Mesenteric fat pad (tissue), 1 donor: Measurements from ENCODE around the gene NKPD1. TPM values are rescaled to one million over a fixed set of nuclear protein-coding genes. Genes with fewer than 3 reads are reported as not detected.

Source experiments
- DNase-seq: peaks from one replicate; pipeline ENCODE4 v3.0.0-alpha.2; 2020; ENCODE audit warnings: low spot score
- long read RNA-seq: library from polyadenylated mRNA; unstranded; transcript quantifications from one replicate; pipeline ENCODE4 v2.0.0, GENCODE V29; 2020
- total RNA-seq: library from RNA; stranded (reverse); fragmentation: NEBNext Ultra II Directional; extraction: Animal tissue kit (Norgen Biotek cat#: 25700); gene quantifications from one replicate; pipeline ENCODE4 v1.2.1, GENCODE V29; 2021
- donor health status: DM: yes; HTN: yes; CAD: no.

Gene NKPD1, protein sequence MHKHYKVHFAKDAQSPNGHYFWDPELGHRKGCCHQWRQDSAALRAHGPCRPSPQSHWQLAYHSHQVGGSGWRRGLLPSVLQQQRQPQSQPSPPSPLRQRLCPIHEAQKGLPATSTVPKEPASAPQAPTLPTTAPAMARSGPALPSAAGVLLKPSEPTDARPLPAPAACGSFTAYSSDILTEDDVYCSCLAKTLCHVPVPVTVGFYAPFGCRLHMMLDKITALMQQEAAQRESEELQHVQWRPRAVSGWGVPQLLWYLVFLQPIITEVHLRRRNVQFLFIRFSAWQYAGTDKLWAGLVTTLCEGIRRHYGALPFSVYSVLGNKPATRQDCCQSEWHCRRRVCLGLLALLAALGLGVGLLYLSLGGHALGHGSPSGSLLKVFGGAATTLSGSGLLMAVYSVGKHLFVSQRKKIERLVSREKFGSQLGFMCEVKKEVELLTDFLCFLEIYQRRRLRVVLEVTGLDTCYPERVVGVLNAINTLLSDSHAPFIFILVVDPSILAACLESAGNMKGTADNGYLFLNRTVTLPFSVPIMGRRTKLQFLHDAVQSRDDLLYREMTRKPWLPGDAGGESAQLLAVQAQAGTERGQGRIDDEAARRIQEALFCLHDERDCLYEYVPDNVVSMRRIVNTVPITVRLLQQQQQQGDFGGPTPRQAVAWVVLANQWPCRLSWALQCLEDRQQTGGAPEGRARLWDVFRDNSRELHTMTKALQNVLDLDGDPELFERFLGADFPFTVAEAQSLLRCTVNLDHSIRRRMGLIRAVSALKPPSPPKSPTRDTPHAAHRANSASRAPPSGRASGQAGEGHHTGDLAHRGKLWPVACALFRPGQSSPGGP
- not detected for total RNA-seq
- long read RNA-seq, partial matches to known transcripts = 0 of 1 reads
- long read RNA-seq, other reads (novel, unspliced or antisense) = 1 of 1 reads

DNA sequence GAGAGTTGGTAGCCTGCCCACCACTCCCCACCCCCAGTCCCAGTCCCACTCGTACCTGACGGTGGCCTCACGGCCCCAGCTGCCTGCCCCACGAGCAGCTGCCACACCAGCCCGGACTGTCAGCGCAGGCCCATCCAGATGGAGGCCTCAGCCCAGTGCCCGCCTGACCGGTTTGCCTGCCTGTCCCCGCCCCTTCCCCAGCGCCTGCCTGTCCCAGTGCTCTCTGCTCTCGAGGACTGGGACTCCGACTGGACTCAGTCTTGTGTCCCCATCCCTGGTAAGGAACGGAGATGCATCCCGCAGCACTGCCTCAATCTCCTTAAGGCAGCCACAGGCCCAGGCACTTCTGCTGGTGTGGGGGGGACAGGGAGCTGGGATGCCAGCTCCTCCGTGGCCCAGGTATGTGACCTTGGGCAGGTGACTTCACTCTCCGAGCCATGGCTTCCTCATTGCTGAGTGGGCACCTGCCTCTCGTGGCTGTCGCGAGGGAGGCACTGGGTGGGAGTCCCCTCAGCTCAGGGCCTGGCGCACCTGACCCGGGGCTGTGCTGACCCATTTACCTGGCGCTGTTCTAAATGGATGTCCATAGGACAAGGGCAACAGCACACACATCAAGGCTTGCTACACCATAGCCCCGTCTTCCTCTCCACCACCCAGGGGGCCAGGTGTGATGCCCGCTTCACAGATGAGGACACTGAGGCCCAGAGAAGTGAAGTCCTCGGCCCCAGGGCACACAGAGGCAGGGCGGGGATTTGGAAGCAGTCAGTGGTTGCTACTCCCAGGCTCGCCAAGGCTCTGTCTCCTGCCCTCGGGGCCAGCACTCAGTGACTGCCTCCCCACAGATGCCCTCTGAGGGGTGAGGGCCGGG, at the start of gene NKPD1:
Gene NKPD1 (minus strand): TSS at position 113 of the 868 bp plus-strand sequence. CDS start 832 bp downstream, outside the sequence.
- DNase-seq = no peak

DNA sequence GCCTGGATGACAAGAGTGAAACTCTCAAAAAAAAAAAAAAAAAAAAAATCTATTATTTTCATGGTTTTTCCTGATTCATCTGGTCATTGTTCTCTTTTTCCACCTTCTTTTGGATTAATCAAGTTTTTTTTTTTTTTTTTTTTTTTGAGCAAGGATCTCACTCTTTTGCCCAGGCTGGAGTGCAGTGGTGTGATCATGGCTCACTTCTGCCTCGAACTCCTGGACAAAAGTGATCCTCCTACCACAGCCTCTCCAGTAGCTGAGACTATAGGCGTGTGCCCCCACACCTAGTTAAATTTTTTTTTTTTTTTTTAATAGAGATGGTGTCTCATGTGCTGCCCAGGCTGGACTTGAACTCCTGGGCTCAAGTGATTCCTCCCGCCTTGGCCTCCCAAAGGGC, 45.5 kb upstream of the NKPD1 start:
- DNase-seq = no peak

DNA sequence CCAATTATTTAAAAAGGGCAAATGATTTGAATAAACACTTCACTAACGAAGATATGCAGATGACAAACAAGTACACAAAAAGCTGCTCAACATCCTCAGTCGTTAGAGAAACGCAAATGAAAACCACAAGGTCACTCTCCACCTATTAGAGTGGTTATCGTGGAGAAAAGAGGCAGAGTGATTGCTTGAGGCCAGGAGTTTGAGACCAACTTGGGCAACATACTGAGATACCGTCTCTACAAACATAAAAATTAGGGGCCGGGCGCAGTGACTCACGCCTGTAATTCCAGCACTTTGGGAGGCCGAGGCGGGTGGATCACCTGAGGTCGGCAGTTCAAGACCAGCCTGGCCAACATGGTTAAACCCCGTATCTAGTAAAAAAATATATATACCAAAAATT, 45.0 kb upstream of the NKPD1 start:
- DNase-seq = no peak

DNA sequence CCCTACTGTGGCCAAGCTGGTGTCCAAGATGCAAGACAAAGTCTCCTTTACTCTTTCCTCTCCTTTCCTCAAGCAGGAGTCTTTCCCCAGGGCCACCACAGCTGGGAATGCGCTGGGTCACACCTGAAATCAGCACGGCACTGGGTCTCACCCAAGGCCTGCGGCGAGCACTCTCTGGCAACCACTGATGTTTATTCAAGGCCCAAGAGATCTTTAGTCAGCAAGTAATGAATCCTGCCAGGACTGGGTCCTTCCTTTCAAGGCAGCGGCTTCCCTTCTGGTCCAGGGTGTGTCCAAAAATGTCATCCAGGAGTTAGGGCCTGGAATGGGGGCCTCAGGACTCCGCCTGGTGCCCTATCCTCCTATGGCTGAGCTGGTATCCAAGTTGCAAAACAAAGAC, 41.9 kb upstream of the NKPD1 start:
- DNase-seq = no peak

DNA sequence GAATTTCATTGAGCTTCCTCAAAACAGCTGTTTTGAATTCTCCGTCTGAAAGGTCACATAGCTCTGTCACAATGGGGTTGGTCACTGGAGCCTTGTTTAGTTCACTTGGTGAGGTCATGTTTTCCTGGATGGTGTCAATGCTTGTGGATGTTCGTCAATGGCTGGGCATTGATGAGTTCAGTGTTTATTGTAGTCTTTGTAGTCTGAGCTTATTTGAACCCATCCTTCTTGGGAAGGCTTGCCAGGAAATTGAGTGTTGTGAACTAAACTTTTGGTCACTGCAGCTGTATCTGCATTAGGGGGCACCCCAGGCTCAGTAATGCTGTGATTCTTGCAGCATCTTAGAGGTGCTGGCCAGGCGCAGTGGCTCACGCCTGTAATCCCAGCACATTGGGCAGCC, 39.8 kb upstream of the NKPD1 start:
- DNase-seq = no peak

DNA sequence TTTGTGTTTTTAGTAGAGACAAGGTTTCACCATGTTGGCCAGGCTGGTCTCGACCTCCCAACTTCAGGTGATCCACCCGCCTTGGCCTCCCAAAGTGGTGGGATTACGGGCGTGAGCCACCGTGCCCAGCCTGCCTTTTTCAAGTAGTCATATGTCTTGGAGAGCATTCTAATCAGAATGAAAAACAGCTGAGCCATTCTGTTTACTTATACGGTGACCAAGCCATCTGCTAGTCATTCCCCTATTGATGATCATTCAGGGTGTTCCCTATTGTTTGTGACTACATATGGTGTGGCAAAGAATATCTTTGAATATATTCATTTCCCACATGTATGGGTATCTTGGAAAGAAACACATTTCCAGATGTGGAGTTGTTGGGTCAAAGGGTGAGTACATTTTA, 35.0 kb upstream of the NKPD1 start:
- no peak for DNase-seq

DNA sequence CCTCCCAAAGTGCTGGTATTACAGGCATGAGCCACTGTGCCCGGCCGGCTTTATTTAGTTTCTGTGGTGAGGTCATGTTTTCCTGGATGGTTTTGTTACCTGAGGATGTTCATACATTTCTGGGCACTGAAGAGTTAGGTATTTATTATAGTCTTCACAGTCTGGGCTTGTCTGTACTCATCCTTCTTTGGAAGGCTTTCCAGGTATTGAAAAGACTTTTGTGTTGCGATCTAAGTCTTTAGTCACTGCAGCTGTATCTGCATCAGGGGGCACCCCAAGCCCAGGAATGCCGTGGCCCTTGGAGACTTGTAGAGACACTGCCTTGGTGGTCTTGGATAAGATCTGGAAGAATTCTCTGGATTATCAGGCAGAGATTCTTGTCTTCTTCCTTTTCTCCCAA, 30.6 kb upstream of the NKPD1 start:
- no peak for DNase-seq

DNA sequence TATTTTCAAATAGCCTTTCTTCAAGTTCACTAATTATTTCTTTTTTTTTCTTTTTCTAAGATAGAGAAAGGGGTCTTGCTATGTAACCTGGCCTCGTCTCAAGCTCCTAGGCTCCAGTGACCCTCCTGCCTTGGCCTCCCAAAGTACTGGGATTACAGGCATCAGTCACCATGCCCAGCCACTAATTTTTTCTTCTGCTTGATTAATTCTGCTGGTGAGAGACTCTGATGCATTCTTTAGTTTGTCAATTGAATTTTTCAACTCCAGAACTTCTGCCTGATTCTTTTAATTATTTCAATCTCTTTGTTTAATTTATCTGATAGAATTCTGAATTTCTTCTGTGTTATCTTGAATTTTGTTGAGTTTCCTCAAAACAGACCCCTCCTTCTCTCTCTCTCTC, 29.2 kb upstream of the NKPD1 start:
- DNase-seq = no peak

DNA sequence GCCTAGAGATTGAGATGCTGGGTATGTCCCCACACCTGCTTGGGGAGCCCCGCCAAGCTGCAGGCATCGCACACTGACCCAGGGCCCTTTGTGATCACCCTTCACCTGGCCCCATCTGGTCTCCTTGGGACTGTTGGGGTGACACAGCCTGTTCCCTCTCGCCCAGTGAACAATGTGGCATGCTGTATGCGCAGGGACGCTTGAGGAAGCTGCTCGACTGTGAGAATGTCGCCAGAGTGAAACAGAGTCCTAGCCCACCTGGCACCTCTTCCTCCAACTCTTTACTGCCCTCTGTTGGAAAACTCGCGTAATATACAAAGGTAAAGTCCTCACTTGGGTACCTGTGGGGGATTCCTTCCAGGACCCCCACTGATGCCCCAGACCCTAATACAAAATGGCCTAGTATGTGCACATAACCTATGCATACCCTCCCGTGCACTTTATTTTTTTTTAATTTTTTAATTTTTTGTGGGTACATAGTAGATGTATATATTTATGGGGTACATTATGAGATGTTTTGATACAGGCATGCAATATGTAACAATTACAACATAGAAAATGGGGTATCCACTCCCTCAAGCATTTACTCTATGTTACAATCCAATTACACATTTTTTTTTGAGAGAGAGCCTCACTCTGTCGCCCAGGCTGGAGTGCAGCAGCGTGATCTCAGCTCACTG, 26.8 kb upstream of the NKPD1 start:
- DNase-seq = no peak

DNA sequence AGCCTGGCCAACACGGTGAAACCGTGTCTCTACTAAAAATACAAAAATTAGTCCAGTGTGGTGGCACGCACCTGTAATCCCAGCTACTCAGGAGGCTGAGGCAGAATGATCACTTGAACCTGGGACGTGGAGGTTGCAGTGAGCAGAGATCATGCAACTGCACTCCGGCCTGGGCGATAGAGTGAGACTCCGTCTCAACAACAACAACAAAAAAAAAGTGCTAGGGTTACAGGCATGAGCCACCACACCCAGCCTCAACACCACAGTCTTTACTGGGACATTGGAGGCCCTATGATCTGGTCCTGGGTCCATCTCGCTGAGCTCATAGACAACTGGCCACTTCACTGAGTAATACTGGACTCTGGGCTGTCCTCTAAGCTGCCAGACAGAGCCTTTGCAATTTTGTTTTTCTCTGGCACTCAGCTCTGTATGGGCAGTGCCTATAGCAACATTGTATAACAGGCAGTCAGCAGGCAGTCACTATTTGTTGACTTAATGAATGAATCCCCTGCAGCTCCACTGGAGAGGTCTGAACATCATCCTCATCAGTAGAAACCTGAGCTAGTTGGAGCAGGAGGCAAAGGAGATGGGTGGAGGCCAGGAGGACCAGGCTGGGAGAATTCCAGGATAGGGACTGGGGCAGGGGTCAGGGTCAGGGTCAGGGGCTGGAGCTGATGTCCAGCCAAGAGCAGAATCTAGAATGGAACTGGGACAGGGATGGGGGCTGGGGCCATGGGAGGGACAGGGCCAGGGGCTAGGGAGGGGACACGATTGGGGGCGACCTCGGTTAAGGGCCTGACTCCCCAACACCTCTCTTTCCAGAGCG, 25.9 kb upstream of the NKPD1 start:
- DNase-seq = no peak

DNA sequence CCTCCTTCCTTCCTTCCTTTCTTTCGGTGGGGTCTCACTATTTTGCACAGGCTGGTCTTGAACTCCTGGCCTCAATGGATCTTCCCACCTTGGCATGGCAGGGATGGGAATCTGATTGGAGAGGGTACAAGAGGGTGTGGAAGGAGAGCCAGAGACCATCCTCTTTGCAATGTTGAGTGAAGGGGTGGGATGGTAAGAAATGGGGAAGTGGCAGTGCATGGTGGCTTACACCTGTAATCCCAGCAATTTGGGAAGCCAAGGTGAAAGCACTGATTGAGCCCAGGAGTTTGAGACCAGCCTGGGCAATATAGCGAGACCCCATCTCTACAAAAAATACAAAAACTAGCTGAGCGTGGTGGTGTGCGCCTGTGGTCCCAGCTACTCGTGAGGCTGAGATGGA, 23.3 kb upstream of the NKPD1 start:
- DNase-seq = no peak

DNA sequence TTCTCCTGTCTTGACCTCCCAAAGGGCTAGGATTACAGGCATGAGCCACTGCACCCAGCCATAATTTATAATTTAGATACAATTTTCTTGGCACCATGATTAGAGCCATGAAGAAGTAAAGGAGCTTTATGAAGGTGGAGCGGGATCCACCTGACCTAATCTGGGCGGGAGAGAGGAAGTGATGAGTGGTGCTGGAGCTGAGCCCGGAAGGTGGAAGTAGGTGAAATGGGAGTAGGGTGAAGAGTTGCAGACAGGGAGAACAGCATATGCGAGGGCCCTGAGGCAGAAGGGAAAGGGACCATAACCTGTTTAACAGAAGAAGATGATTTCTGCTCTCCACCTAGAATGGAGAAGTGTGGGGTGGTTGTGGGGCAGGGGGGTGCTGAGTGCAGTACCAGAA, 22.0 kb upstream of the NKPD1 start:
- DNase-seq = no peak

DNA sequence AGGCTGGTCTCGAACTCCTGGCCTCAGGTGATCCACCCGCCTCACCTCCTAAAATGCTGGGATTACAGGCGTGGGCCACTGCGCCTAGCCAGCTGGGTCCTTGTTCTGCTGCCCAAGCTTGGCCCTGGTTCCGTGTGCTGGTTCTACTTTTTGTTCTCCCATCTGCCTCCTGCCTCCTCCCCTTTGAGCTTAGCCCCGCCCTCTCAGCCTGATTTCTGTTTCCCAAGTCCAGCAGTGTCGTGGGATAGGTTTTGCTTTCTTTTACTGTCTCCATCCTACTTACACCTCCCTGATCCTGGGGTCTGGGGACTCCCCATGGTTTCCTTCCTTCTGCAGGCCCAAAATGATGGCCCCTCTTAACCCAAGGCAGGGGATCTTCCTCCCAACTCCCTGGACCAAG, 20.2 kb upstream of the NKPD1 start:
- no peak for DNase-seq

DNA sequence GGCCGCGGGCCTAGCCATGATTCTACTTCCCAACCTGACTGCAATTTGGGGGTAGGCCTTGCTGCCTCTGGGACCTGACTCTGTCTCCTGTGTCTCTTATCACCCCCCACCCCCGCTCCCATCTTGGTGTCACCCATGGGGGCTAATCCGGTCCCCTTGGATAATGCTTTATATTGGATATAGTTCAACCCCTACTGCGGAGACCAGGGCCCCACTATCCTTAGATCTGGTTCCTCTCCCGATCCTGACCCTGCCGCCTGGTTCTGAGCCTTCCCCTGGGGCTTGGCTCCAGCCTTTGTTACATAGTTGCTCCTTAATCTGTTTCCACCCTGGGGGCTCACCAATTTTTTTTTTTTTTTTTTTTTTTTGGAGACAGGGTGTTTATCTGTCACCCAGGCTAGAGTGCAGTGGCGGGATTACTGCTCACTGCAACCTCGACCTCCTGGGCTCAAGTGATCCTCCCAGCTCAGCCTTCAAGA, 19.1 kb upstream of the NKPD1 start:
- DNase-seq = no peak

DNA sequence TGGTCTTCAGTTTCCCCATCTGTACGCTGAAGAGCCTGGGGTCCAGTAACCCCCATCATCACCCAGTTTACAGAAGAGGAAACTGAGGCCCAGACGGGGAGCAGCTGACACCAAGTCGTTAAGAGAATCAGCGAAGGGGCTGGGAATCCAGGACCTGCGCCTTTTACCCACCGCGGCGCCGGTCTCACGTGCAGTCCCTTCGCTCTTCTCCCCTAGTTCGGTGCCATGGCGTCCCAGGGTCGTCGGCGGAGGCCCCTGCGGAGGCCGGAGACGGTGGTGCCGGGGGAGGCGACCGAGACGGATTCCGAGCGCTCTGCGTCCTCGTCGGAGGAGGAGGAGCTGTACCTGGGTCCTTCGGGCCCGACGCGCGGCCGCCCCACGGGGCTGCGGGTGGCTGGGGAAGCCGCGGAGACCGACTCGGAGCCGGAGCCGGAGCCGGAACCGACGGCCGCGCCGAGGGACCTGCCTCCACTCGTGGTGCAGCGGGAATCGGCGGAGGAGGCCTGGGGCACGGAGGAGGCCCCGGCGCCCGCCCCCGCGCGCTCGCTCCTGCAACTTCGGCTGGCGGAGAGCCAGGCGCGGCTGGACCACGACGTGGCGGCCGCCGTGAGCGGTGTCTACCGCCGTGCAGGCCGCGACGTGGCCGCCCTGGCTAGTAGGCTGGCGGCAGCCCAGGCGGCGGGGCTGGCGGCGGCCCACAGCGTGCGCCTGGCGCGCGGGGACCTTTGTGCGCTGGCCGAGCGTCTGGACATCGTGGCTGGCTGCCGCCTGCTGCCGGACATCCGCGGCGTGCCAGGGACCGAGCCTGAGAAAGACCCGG, 18.5 kb upstream of the NKPD1 start:
- DNase-seq = no peak

DNA sequence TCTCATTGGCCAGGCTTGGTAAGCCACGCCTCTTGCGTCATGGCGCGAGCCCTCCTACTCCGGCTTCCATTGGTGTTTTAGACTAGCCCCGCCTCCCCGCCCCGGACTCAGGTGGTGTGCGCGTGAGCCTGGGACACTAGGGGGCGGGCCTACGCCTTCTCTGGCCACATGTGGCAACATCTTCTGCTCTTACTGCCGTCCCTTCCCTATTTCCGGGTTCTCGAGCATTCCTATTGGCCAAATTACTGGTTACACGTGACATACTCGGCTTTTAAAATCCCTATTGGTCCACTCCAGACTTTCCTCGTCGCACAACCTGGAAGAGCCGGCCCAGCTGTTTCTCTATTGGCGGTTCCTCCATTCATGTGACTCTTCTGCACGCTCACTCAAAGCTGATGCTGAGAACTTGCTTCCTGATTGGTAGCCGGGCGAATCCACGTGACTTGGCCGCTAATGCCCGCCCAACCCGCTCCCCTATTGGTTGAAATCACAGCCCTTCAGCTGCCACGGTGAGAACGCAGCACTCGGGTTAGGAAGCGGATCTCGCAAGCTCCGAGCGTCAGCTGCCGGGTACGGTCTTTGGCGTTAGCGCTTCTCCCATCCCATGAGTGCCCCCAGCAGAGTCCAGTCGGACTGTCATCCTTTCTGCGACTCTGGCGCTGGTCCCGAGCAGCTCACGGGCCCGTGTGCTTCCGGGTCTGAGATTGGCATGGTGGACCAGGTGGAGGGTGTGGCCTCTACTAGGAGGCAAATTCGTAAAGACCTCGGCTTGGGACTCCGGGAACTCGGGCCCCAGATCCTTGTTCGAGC, 17.7 kb upstream of the NKPD1 start, which contains the start of gene BLOC1S3:
Gene BLOC1S3 (plus strand): TSS at position 523 of the 810 bp plus-strand sequence. CDS start 513 bp downstream, outside the sequence.
- DNase-seq = peak; percentile 100

DNA sequence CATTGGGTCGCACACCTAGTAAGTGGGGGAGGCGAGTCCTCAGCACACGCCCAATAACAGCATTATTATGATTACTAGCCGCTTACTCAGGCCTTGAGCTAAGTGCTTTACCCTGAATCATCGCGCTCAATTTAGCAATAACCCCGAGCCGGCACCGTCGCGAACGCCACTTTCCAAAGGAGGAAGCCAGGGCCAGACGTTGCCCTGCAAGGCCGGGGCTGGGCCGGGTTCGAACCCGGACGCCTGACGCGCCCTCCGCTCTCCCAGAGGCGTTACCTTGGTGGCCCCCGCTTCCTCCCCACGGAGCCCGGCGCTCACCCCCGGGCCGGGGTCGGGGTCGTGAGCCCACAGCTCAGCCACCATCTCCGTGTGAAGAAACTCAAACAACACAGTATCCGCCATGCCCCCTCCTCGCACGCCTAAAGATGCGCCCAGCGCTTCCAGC, 17.1 kb upstream of the NKPD1 start, which contains the start of gene TRAPPC6A:
Gene TRAPPC6A (minus strand): TSS at position 421 of the 445 bp plus-strand sequence. CDS start 19 bp downstream, at position 402.
- no peak for DNase-seq
